GM23338 (cell line): ENCODE results near the gene MTREX. TPM values are rescaled to one million over a fixed set of nuclear protein-coding genes. Genes with fewer than 3 reads are reported as not detected.

Experiments used
- ATAC-seq: fragments of 200-7000 bp; cut with Tn5 transposase; 3 replicates; pipeline ENCODE4 v1.9.1; 2020
- DNase-seq: peaks from one replicate; pipeline ENCODE4 v3.0.0-alpha.2; 2015; ENCODE audit warnings: low spot score
- H2AFZ ChIP-seq: fragments of 200-600 bp; sonication (generic); 2 replicates; pipeline ENCODE4 v1.8.0; 2016; ENCODE audit warnings: antibody characterized with exemption, mild to moderate bottlenecking, moderate library complexity
- H3F3A ChIP-seq: fragments of 200-600 bp; sonication (generic); replicated peaks from 2 replicates; pipeline ENCODE4 v1.8.0; 2017; ENCODE audit warnings: antibody characterized with exemption, mixed run types, low read depth
- H3K27ac ChIP-seq: fragments of 200-600 bp; sonication (generic); 2 replicates; pipeline ENCODE4 v1.6.1; 2016; ENCODE audit warnings: low read depth
- H3K27me3 ChIP-seq: fragments of 200-600 bp; sonication (generic); 2 replicates; pipeline ENCODE4 v1.8.0; 2016; ENCODE audit warnings: mild to moderate bottlenecking, mixed run types, moderate library complexity; ENCODE audit not compliant: insufficient read depth
- H3K36me3 ChIP-seq: fragments of 200-600 bp; sonication (generic); 2 replicates; pipeline ENCODE4 v1.8.0; 2016; ENCODE audit warnings: mild to moderate bottlenecking; ENCODE audit not compliant: insufficient read depth
- H3K4me1 ChIP-seq: fragments of 200-600 bp; sonication (generic); 2 replicates; pipeline ENCODE4 v1.8.0; 2016; ENCODE audit warnings: mild to moderate bottlenecking, moderate library complexity; ENCODE audit not compliant: insufficient read depth
- H3K4me2 ChIP-seq: fragments of 200-600 bp; sonication (generic); 2 replicates; pipeline ENCODE4 v1.7.1; 2017; ENCODE audit warnings: mixed run types
- H3K4me3 ChIP-seq: fragments of 200-600 bp; sonication (generic); 2 replicates; pipeline ENCODE4 v1.6.1; 2016; ENCODE audit warnings: mixed run types
- H3K79me2 ChIP-seq: fragments of 200-600 bp; sonication (generic); replicated peaks from 2 replicates; pipeline ENCODE4 v1.8.0; 2017; ENCODE audit warnings: mild to moderate bottlenecking; ENCODE audit not compliant: insufficient read depth
- H3K9me2 ChIP-seq: fragments of 200-600 bp; sonication (generic); 2 replicates; pipeline ENCODE4 v1.8.0; 2017; ENCODE audit not compliant: insufficient read depth
- H4K20me1 ChIP-seq: fragments of 200-600 bp; sonication (generic); replicated peaks from 2 replicates; pipeline ENCODE4 v1.8.0; 2017; ENCODE audit warnings: mild to moderate bottlenecking; ENCODE audit not compliant: insufficient read depth
- H3K27ac Mint-ChIP-seq: 2 replicates; pipeline ENCODE4 v1.8.0; 2020; ENCODE audit warnings: inconsistent platforms, mild to moderate bottlenecking, moderate library complexity, mixed read lengths
- H3K27me3 Mint-ChIP-seq: 3 replicates; pipeline ENCODE4 v1.8.0; 2022; ENCODE audit warnings: low read depth, mild to moderate bottlenecking, moderate library complexity, mixed read lengths, inconsistent platforms; ENCODE audit not compliant: insufficient read depth, poor library complexity
- H3K36me3 Mint-ChIP-seq: 3 replicates; pipeline ENCODE4 v1.8.0; 2021; ENCODE audit warnings: low read depth, mild to moderate bottlenecking, inconsistent platforms, moderate library complexity, mixed read lengths
- H3K4me1 Mint-ChIP-seq: 3 replicates; pipeline ENCODE4 v1.8.0; 2020; ENCODE audit warnings: mild to moderate bottlenecking, inconsistent platforms, mixed read lengths
- H3K4me3 Mint-ChIP-seq: 3 replicates; pipeline ENCODE4 v1.8.0; 2021; ENCODE audit warnings: moderate library complexity, mild to moderate bottlenecking, inconsistent platforms, mixed read lengths
- H3K9me3 Mint-ChIP-seq: 3 replicates; pipeline ENCODE4 v1.8.0; 2020; ENCODE audit warnings: moderate library complexity, mild to moderate bottlenecking, inconsistent platforms, mixed read lengths
- CREB1 ChIP-seq: fragments of 250-450 bp; sonication (Bioruptor Pico); IDR thresholded peaks from 2 replicates; pipeline ENCODE4 v1.5.0; 2020; ENCODE audit warnings: low read depth, mild to moderate bottlenecking, moderate library complexity
- CTCF ChIP-seq, 2 experiments: fragments of 200-600 bp in 1 of 2; sonication (generic) in 1 of 2; conservative IDR thresholded peaks; 2 replicates each; pipeline versions ENCODE4 v1.5.1 to v1.6.1; 2016 to 2017; ENCODE audit warnings: antibody characterized with exemption in 2 of 2, low read depth in 2 of 2, mild to moderate bottlenecking in 2 of 2, moderate library complexity in 1 of 2
- ETS1 ChIP-seq: IDR thresholded peaks from 2 replicates; pipeline ENCODE4 v1.6.1; 2016; ENCODE audit warnings: antibody characterized with exemption
- EZH2 ChIP-seq: fragments of 200-600 bp; sonication (generic); IDR thresholded peaks from one replicate; pipeline ENCODE4 v1.8.0; 2017; ENCODE audit warnings: antibody characterized with exemption, mild to moderate bottlenecking, low read depth; ENCODE audit not compliant: unreplicated experiment
- EZH2phosphoT487 ChIP-seq: fragments of 200-600 bp; sonication (generic); IDR thresholded peaks from one replicate; pipeline ENCODE4 v1.8.1; 2018; ENCODE audit warnings: antibody characterized with exemption; ENCODE audit not compliant: unreplicated experiment
- JUNB ChIP-seq: IDR thresholded peaks from one replicate; pipeline ENCODE4 v1.6.1; 2016; ENCODE audit warnings: antibody characterized with exemption; ENCODE audit not compliant: unreplicated experiment
- NANOG ChIP-seq: IDR thresholded peaks from 2 replicates; pipeline ENCODE4 v1.6.1; 2016; ENCODE audit warnings: antibody characterized with exemption, borderline replicate concordance
- POLR2AphosphoS5 ChIP-seq: IDR thresholded peaks from 2 replicates; pipeline ENCODE4 v1.6.1; 2016; ENCODE audit warnings: antibody characterized with exemption, low read depth
- REST ChIP-seq: IDR thresholded peaks from one replicate; pipeline ENCODE4 v1.6.1; 2018; ENCODE audit warnings: antibody characterized with exemption; ENCODE audit not compliant: unreplicated experiment
- STAT1 ChIP-seq: IDR thresholded peaks from one replicate; pipeline ENCODE4 v1.6.1; 2016; ENCODE audit warnings: antibody characterized with exemption; ENCODE audit not compliant: unreplicated experiment
- ZNF114 ChIP-seq: fragments of 250-450 bp; sonication (Bioruptor Pico); IDR thresholded peaks from 2 replicates; pipeline ENCODE4 v1.5.0; 2020; ENCODE audit warnings: mild to moderate bottlenecking, moderate library complexity
- ZNF331 ChIP-seq: fragments of 250-450 bp; sonication (Bioruptor Pico); IDR thresholded peaks from 2 replicates; pipeline ENCODE4 v1.5.0; 2020; ENCODE audit warnings: low read depth, mild to moderate bottlenecking, moderate library complexity
- polyA plus RNA-seq: library from polyadenylated mRNA; unstranded; fragments of >200 nt; fragmentation: Nextera tagmentation; extraction: Ambion mirVana; gene quantifications from 2 replicates; pipeline ENCODE4 v1.2.1, GENCODE V29; 2016
- total RNA-seq: library from RNA; depleted of rRNA; stranded (reverse); fragments of >200 nt; shearing (Covaris generic); gene quantifications from 2 replicates; pipeline ENCODE4 v1.2.3, GENCODE V29; 2014

Gene MTREX
- total and polyA plus RNA-seq, 2 experiments from 2014 or later, result 47.5 to 94.9 TPM

- Mint-ChIP-seq H3K9me3 (peaks cover 15% of the 10 kb centered on the region), H3K36me3 (peaks cover 63% of the 10 kb centered on the region), H3K4me3 (no peak overlapping the region), H3K27me3 (peaks cover 2% of the 10 kb centered on the region), H3K4me1 (peaks cover 17% of the 10 kb centered on the region; the same call in 2 of the 3 replicates), H3K27ac (no peak overlapping the region)
- Histone ChIP-seq H3K27ac (no peak overlapping the region), H3K9me2 (no peaks in the 10 kb centered on the region), H3K36me3 (no peaks in the 10 kb centered on the region; the same call in 1 of the 2 replicates), H2AFZ (no peak overlapping the region), H3K79me2 (no peaks in the 10 kb centered on the region), H3K27me3 (no peaks in the 10 kb centered on the region), H3F3A (no peaks in the 10 kb centered on the region), H4K20me1 (no peaks in the 10 kb centered on the region), H3K4me2 (no peak overlapping the region), H3K4me1 (0 out of 2 replicates have a peak, but pooled peaks cover 8% of the 10 kb centered on the region), H3K4me3 (no peak overlapping the region)
- ATAC-seq (no peak), DNase-seq (no peak)
- no peak for TF ChIP-seq POLR2AphosphoS5
- TF ChIP-seq EZH2, result no peak
- TF ChIP-seq ZNF331 (CRISPR knock-in tag), result no peak
- TF ChIP-seq REST, result no peak
Measured at GRCh38 chr5:55392669-55393068, 84.9 kb downstream of the MTREX start.

- H3K27ac Mint-ChIP-seq, result no peak overlapping the region
- Histone ChIP-seq H3K36me3 (no peaks in the 10 kb centered on the region; the same call in 1 of the 2 replicates), H3K4me2 (no peak overlapping the region), H3K9me2 (no peaks in the 10 kb centered on the region), H3K27ac (no peak overlapping the region), H4K20me1 (no peaks in the 10 kb centered on the region), H2AFZ (no peak overlapping the region), H3F3A (no peaks in the 10 kb centered on the region), H3K79me2 (no peaks in the 10 kb centered on the region), H3K4me3 (no peak overlapping the region), H3K27me3 (no peaks in the 10 kb centered on the region), H3K4me1 (0 out of 2 replicates have a peak, but pooled peaks cover 8% of the 10 kb centered on the region)
- peaks cover 2% of the 10 kb centered on the region for H3K27me3 Mint-ChIP-seq
- DNase-seq (no peak), ATAC-seq (no peak)
- H3K9me3 Mint-ChIP-seq, result peaks cover 15% of the 10 kb centered on the region
- peaks cover 62% of the 10 kb centered on the region for H3K36me3 Mint-ChIP-seq
- H3K4me3 Mint-ChIP-seq, result no peak overlapping the region
- H3K4me1 Mint-ChIP-seq, result peaks cover 8% of the 10 kb centered on the region; the same call in 2 of the 3 replicates
- TF ChIP-seq REST (no peak), STAT1 (no peak), ZNF331 (CRISPR knock-in tag) (no peak), ETS1 (no peak), CTCF (conservative IDR thresholded peaks at IDR 0.05; ENCODE audit: low read depth in 2 of 2) (no peak), EZH2 (no peak), EZH2phosphoT487 (no peak), JUNB (no peak), NANOG (no peak), ZNF114 (CRISPR knock-in tag) (no peak), CREB1 (CRISPR knock-in tag) (no peak), POLR2AphosphoS5 (no peak)
Measured at GRCh38 chr5:55393501-55394175, 85.8 kb downstream of the MTREX start.
